GM19025 (cell line): Measurements from ENCODE around the gene FGF2.
"Not testable (repeated sequence)": the region's sequence is repeated elsewhere in the genome, so short reads cannot be mapped to it uniquely, and the experiment has no call there.

ENCODE experiments used
- ATAC-seq: cut with Tn5 transposase; IDR thresholded peaks from one replicate; pipeline ENCODE4 v1.9.1; 2021; ENCODE audit warnings: mild to moderate bottlenecking, low read depth, moderate library complexity; ENCODE audit not compliant: unreplicated experiment

The FGF2 gene

GRCh38 chr4:122917731-122918130 is 91.1 kb downstream of the FGF2 start:
- ATAC-seq, result no peak

- ATAC-seq, result no peak
These were observed 93.8 kb downstream of the FGF2 start for GRCh38 chr4:122920473-122920872.

GRCh38 chr4:122921300-122921699 is 94.7 kb downstream of the FGF2 start:
- no peak for ATAC-seq

- peak; percentile 69 for ATAC-seq
These were observed 95.6 kb downstream of the FGF2 start, which contains the start of gene NUDT6 for GRCh38 chr4:122921971-122922876. TSS of gene NUDT6 (minus strand) at chr4:122922597. CDS start at chr4:122922572, 25 bp downstream.

GRCh38 chr4:122922877-122923511 is 96.4 kb downstream of the FGF2 start:
- peak; percentile 94 for ATAC-seq

GRCh38 chr4:122928930-122929329 is 102.3 kb downstream of the FGF2 start:
- no peak for ATAC-seq

- no peak for ATAC-seq
These were observed 104.2 kb downstream of the FGF2 start for GRCh38 chr4:122930862-122931261.

GRCh38 chr4:122932763-122933162 is 106.1 kb downstream of the FGF2 start:
- ATAC-seq, result no peak

- not testable (repeated sequence) for ATAC-seq
These were observed 118.5 kb downstream of the FGF2 start for GRCh38 chr4:122945136-122945535.

GRCh38 chr4:122946142-122946541 is 119.5 kb downstream of the FGF2 start:
- no peak for ATAC-seq
